Breast epithelium (tissue), 4 donors: ENCODE measurements around the gene NEK5. TPM values are rescaled to one million over a fixed set of nuclear protein-coding genes. Genes with fewer than 3 reads are reported as not detected.
"Not testable (repeated sequence)": the region's sequence is repeated elsewhere in the genome, so short reads cannot be mapped to it uniquely, and the experiment has no call there.

Experiments used
- DNase-seq, 2 donors: peaks; one replicate each; pipeline ENCODE4 v3.0.0-alpha.2; 2019; ENCODE audit warnings: low spot score in 2 of 2
- H3K27ac ChIP-seq, 2 donors: fragments of 200-600 bp; sonication (generic) in 1 of 2; one replicate each; pipeline ENCODE4 v1.5.1; 2016 to 2019; ENCODE audit warnings: mild to moderate bottlenecking in 1 of 2
- H3K27me3 ChIP-seq, 2 donors: fragments of 200-600 bp; sonication (generic) in 1 of 2; one replicate each; pipeline versions ENCODE4 v1.5.1 to v1.6.0; 2017 to 2019; ENCODE audit warnings: control low read depth in 1 of 2, mild to moderate bottlenecking in 1 of 2
- H3K36me3 ChIP-seq: fragments of 200-600 bp; one replicate; pipeline ENCODE4 v1.5.1; 2019
- H3K4me1 ChIP-seq, 2 donors: fragments of 200-600 bp; sonication (generic); one replicate each; pipeline ENCODE4 v1.5.1; 2016 to 2019; ENCODE audit warnings: control low read depth in 1 of 2
- H3K4me3 ChIP-seq, 3 donors: fragments of 200-600 bp; sonication (generic); 1 replicate in 2 of 3; 2 replicates in 1 of 3; pipeline ENCODE4 v1.5.1; 2016 to 2019; ENCODE audit warnings: mild to moderate bottlenecking in 3 of 3, moderate library complexity in 2 of 3
- H3K9me3 ChIP-seq, 2 donors: fragments of 200-600 bp; sonication (generic) in 1 of 2; one replicate each; pipeline ENCODE4 v1.5.1; 2016 to 2019; ENCODE audit warnings: control low read depth in 1 of 2
- POLR2A ChIP-seq: fragments of 450-650 bp; IDR thresholded peaks from one replicate; pipeline ENCODE4 v1.6.1; 2016; ENCODE audit warnings: antibody characterized with exemption, mild to moderate bottlenecking, moderate library complexity
- POLR2AphosphoS5 ChIP-seq, 3 donors: sonication (generic); formaldehyde crosslinking; IDR thresholded peaks; one replicate each; pipeline ENCODE4 v1.6.1; 2017; ENCODE audit warnings: antibody characterized with exemption in 3 of 3
- intact Hi-C: fragments of 100-400 bp; cut with DNase I; formaldehyde crosslinking; loops from one replicate; pipeline ENCODE4 v1.15.1; 2023; ENCODE audit warnings: low total_unique reads
- total RNA-seq, 3 donors: library from RNA; depleted of rRNA; stranded (reverse); fragments of >200 nt; gene quantifications; one replicate each; pipeline ENCODE4 v1.1.0, GENCODE V29; 2016
- TF ChIP-seq, protein P1 (sequence below), 3 donors: fragments of 450-650 bp; IDR thresholded peaks; one replicate each; pipeline ENCODE4 v1.5.1; 2016 to 2017; ENCODE audit warnings: antibody characterized with exemption in 3 of 3, mild to moderate bottlenecking in 3 of 3, moderate library complexity in 3 of 3

NEK5 gene
- total RNA-seq, 3 donors from 2014 or later = 0.16 to 2.9 (median 0.98) TPM

DNA sequence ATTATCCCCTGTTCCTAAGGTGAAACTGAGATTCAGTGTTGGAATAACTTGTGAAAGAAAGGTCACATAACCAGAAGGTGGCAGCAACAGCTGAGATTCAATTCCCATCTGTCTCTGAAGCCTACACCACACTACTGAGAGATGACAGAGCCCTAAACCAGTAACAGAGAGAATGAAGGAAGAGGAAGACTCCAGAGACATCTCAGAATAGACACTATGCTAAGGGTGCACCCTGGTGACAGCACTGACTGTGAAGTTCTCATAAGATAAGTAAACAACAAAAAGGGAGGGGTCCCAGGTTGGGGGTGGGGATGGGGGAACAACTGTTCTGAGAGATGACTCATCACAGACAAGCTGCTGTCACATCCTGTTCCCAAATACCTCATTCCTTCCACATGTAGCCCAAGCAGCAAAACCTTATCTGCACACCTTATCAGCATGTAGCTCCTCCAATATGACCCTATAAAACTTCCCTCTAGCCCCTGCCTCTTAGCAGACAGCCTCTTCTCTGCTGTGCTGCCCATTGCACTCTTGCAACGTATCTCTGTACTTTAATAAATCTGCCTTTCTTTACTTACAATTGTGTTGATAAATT is 57.8 kb downstream of the NEK5 start:
- TF ChIP-seq, protein P1, sequence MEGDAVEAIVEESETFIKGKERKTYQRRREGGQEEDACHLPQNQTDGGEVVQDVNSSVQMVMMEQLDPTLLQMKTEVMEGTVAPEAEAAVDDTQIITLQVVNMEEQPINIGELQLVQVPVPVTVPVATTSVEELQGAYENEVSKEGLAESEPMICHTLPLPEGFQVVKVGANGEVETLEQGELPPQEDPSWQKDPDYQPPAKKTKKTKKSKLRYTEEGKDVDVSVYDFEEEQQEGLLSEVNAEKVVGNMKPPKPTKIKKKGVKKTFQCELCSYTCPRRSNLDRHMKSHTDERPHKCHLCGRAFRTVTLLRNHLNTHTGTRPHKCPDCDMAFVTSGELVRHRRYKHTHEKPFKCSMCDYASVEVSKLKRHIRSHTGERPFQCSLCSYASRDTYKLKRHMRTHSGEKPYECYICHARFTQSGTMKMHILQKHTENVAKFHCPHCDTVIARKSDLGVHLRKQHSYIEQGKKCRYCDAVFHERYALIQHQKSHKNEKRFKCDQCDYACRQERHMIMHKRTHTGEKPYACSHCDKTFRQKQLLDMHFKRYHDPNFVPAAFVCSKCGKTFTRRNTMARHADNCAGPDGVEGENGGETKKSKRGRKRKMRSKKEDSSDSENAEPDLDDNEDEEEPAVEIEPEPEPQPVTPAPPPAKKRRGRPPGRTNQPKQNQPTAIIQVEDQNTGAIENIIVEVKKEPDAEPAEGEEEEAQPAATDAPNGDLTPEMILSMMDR (IDR thresholded peaks at IDR 0.05) = no peak
- TF ChIP-seq POLR2AphosphoS5 (IDR thresholded peaks at IDR 0.05) (no peak), POLR2A (no peak)
- no peak overlapping the region for H3K27ac ChIP-seq
- intact Hi-C loops = no loop called here
- H3K9me3 ChIP-seq = peaks cover 33 to 52% of the 10 kb centered on the region in 2 donors
- H3K27me3 ChIP-seq = no peaks in the 10 kb centered on the region
- no peaks in the 10 kb centered on the region for H3K36me3 ChIP-seq
- H3K4me3 ChIP-seq = no peak overlapping the region
- no peaks in the 10 kb centered on the region for H3K4me1 ChIP-seq
- DNase-seq = no peak

DNA sequence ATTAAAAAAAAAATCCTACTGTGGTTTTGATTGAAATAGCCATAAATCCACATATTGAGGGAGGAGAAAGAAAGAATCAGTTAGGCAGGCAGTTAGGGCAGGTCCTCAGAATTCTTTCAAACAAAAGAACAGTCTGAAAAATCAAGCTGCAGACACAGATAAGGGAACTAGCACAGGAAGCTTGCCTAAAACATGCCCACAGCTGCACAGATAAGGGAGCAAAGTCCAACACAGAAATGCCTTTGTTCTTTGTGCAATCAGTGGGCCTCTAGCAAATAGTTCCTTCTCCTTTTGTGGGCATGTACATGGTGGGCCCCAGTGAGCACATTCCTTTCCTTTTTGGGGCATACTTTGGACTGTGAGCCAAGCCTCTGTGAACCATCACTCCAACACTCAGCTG is 61.6 kb downstream of the NEK5 start:
- H3K27ac ChIP-seq = no peak overlapping the region
- H3K36me3 ChIP-seq = no peaks in the 10 kb centered on the region
- H3K9me3 ChIP-seq = peaks cover 33 to 55% of the 10 kb centered on the region in 2 donors
- TF ChIP-seq POLR2A = no peak
- TF ChIP-seq, protein P1 (IDR thresholded peaks at IDR 0.05) = no peak
- no peak overlapping the region for H3K4me3 ChIP-seq
- H3K27me3 ChIP-seq = no peaks in the 10 kb centered on the region
- intact Hi-C loops = no loop called here
- H3K4me1 ChIP-seq = no peaks in the 10 kb centered on the region
- no peak for DNase-seq

DNA sequence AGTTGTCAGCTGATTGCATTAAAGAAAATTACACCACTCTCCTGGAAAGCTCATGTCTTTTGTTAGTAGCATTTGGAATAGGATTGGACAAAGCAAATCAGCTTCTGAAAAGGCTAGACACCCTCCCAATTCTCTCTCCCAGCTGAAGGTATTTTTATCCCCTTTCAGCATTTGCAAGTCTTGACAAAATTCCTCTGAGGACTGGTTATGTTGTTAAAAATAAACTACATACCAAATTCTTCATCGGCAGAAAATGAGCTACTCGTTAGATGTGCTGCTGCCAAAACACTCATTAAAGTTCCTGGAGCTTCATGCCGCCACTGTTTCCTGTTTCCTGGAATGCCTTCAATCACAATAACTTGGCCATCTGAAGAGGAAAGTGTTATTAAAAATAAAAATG is 67.3 kb downstream of the NEK5 start:
- Histone ChIP-seq H3K9me3 (peaks cover 8 to 12% of the 10 kb centered on the region in 2 donors), H3K27ac (peak overlapping the region in 1 of 2 donors; percentile 22), H3K4me1 (no peaks in the 10 kb centered on the region), H3K4me3 (peak overlapping the region in 1 of 3 donors; percentile 15), H3K36me3 (no peaks in the 10 kb centered on the region), H3K27me3 (no peaks in the 10 kb centered on the region)
- intact Hi-C loops = no loop called here
- DNase-seq = no peak
- TF ChIP-seq POLR2A = no peak
- TF ChIP-seq, protein P1 (IDR thresholded peaks at IDR 0.05) = no peak
- TF ChIP-seq POLR2AphosphoS5 (IDR thresholded peaks at IDR 0.05) = no peak

DNA sequence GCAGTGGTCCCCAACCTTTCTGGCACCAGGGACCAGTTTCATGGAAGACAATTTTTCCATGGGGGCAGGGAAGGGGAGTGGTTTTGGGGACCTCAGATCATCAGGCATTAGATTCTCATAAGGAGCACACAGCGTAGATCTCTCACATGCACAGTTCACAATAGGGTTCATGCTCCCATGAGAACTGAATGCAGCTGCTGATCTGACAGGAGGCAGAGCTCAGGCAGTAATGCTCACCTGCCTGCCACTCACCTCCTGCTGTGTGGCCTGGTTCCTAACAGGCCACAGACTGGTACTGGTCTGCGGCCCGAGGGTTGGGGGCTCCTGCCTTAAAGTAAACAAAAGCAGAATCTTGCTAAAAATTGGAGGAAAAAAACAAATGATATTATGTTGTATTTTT is 67.8 kb downstream of the NEK5 start:
- intact Hi-C loops, H3K27me3 ChIP-seq, H3K36me3 ChIP-seq, H3K4me1 ChIP-seq, DNase-seq, H3K9me3 ChIP-seq, H3K4me3 ChIP-seq: not testable (repeated sequence)
- peak overlapping the region in 1 of 2 donors; percentile 22 for H3K27ac ChIP-seq

DNA sequence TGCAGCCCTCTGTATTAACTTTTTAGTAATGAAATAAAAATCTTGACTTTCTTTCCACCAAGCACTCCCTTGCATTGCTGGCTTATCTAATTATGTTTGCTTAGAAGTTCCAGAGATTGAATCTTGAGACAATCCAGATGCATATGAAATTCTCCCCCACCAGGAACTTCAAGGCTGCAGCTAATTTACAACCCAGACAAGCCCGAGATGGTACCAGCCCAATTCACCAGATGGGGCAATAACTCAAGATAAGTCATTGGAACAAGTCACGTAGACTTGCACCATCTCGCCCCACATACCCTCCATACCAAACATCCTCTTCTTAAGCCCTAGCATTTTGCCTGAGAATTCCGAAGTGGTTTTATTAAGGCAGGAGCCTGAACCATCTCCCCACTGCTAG is 75.4 kb downstream of the NEK5 start:
- no peaks in the 10 kb centered on the region for H3K36me3 ChIP-seq
- H3K4me3 ChIP-seq = no peak overlapping the region
- no peak overlapping the region for H3K27ac ChIP-seq
- DNase-seq = no peak
- no peak for TF ChIP-seq POLR2AphosphoS5 (IDR thresholded peaks at IDR 0.05)
- TF ChIP-seq, protein P1 (IDR thresholded peaks at IDR 0.05) = no peak
- no peak for TF ChIP-seq POLR2A
- intact Hi-C loops = no loop called here
- H3K4me1 ChIP-seq = no peaks in the 10 kb centered on the region
- peaks cover 0 to 20% of the 10 kb centered on the region in 2 donors for H3K9me3 ChIP-seq
- no peaks in the 10 kb centered on the region for H3K27me3 ChIP-seq

DNA sequence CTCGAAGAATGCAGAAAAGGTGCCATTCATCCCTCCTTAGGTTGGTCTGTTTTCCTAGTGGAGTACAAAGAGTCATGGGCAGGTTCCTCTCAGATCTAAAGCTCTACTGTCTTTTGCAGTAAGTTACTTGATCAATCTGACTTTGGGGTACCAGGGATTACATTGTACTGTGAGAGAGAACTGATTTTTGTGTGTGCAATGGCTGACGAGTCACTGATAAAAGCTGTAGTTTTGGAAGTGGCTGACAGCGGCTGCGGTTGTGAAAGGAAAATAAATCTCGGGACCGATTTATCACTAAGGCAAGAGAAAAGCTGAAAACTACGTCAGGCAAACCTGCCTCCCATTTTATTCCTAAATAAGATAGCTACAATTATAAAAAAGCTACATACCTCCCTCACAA is 77.5 kb downstream of the NEK5 start:
- Histone ChIP-seq H3K9me3 (peaks cover 0 to 20% of the 10 kb centered on the region in 2 donors), H3K4me3 (no peak overlapping the region), H3K27ac (no peak overlapping the region), H3K36me3 (no peaks in the 10 kb centered on the region), H3K4me1 (no peaks in the 10 kb centered on the region), H3K27me3 (no peaks in the 10 kb centered on the region)
- TF ChIP-seq POLR2AphosphoS5 (IDR thresholded peaks at IDR 0.05) (no peak), POLR2A (no peak)
- TF ChIP-seq, protein P1 (IDR thresholded peaks at IDR 0.05) = no peak
- intact Hi-C loops = no loop called here
- no peak for DNase-seq
